Heart right ventricle (tissue), 16 donors: Measurements from ENCODE around the gene GHRHR. TPM values are rescaled to one million over a fixed set of nuclear protein-coding genes. Genes with fewer than 3 reads are reported as not detected.

ENCODE experiments used
- ATAC-seq, 8 donors: fragments of 200-7000 bp; cut with Tn5 transposase; one replicate each; pipeline ENCODE4 v1.9.1; 2020; ENCODE audit warnings: mild to moderate bottlenecking in 8 of 8, moderate library complexity in 8 of 8, moderate number of reproducible peaks in 1 of 8
- DNase-seq, 2 donors: peaks; one replicate each; pipeline ENCODE4 v3.0.0-alpha.2; 2020
- H3K27ac ChIP-seq, 10 donors: fragments of 200-600 bp; sonication (generic) in 2 of 10; one replicate each; pipeline versions ENCODE4 v1.5.0 to v1.8.0; 2020 to 2022; ENCODE audit warnings: mild to moderate bottlenecking in 3 of 10
- H3K27me3 ChIP-seq, 7 donors: fragments of 200-600 bp; one replicate each; pipeline ENCODE4 v1.8.0; 2021 to 2022; ENCODE audit warnings: mild to moderate bottlenecking in 2 of 7
- H3K36me3 ChIP-seq, 9 donors: fragments of 200-600 bp; sonication (generic) in 1 of 9; one replicate each; pipeline versions ENCODE4 v1.5.0 to v1.8.0; 2020 to 2022; ENCODE audit warnings: mild to moderate bottlenecking in 2 of 9
- H3K4me1 ChIP-seq, 9 donors: fragments of 200-600 bp; sonication (generic) in 1 of 9; one replicate each; pipeline versions ENCODE4 v1.5.0 to v1.8.0; 2020 to 2022; ENCODE audit warnings: mild to moderate bottlenecking in 4 of 9
- H3K4me3 ChIP-seq, 10 donors: fragments of 200-600 bp; sonication (generic) in 2 of 10; one replicate each; pipeline versions ENCODE4 v1.5.0 to v1.8.0; 2020 to 2022; ENCODE audit warnings: mild to moderate bottlenecking in 7 of 10, moderate library complexity in 2 of 10
- H3K9me3 ChIP-seq, 11 donors: fragments of 200-600 bp in 10 of 11; sonication (generic) in 2 of 11; one replicate each; pipeline versions ENCODE4 v1.5.0 to v1.8.0; 2013 to 2022; ENCODE audit warnings: mild to moderate bottlenecking in 2 of 11, control low read depth in 1 of 11, moderate library complexity in 1 of 11
- CTCF ChIP-seq, 9 donors: fragments of 200-600 bp; sonication (generic) in 2 of 9; IDR thresholded peaks; one replicate each; pipeline versions ENCODE4 v1.5.0 to v1.8.0; 2021 to 2022; ENCODE audit warnings: antibody characterized with exemption in 9 of 9, mild to moderate bottlenecking in 5 of 9, moderate library complexity in 1 of 9
- WGBS, 2 donors: extraction: QIAGEN DNeasy Blood & Tissue Kit; methylation state at CpG; one replicate each; pipeline ENCODE4 v1.1.7; 2013; ENCODE audit warnings: inconsistent platforms in 1 of 2; 5-methylcytosine and 5-hydroxymethylcytosine counted together
- intact Hi-C, 10 donors: fragments of 100-400 bp; cut with DNase I; formaldehyde crosslinking; loops; one replicate each; pipeline versions ENCODE4 v1.11.1 to v1.14.2; 2022
- polyA plus RNA-seq, 2 donors: library from polyadenylated mRNA; stranded (reverse); fragments of 200-250 nt; gene quantifications; one replicate each; pipeline ENCODE4 v1.2.3, GENCODE V29; 2013
- total RNA-seq, 10 donors: library from RNA; stranded (reverse); fragmentation: NEBNext Ultra II Directional in 3 of 10; extraction: Animal tissue kit (Norgen Biotek cat#: 25700) in 3 of 10; gene quantifications; one replicate each; pipeline versions ENCODE4 v1.2.1 to v1.2.4, GENCODE V29; 2021 to 2023
- donor health status: Arrhythmogenic right ventricular cardiomyopathy.
- donor health status: ischemic (EF 13 %, LVEDD 7.1; RV severe dilation, severe dysfunction).
- donor health status: healthy with polysubstance abuse.
- donor health status: DM: no; HTN: yes; CAD: no.
- donor health status: DM: no; HTN: no; CAD: no.
- donor health status: ischemic (EF 25% LVEDD 6.9; RV normal size, moderate dysfunction).
- donor health status: ischemic (EF 25% LVEDD 5.7; RV mildly dilated, moderate dysfunction).
- donor health status: healthy.
- donor health status: DM: yes; HTN: yes; CAD: no.
- donor health status: Ischemic cardiomyopathy.
- donor health status: ischemic (EF 35%, LVEDD 5.7; RV mildly dilated, moderate dysfunction).
- donor health status: nonischemic (EF 11% LVEDD 7.7; RV severe dilation, severe dysfunction).
- donor health status: DM: yes; HTN: yes; CAD: no.
- donor health status: PGD.
- donor health status: ischemic (EF 29% LVEDD 5.4; RV normal size, mild dysfunction).
- donor health status: nonischemic (EF 23%, LVEDD 6.1; RV moderate dilation, normal function).

The GHRHR gene
- total and polyA plus RNA-seq, 12 donors = not detected

- no peak overlapping the region for H3K4me3 ChIP-seq
- 71 to 75% methylated on average over 10 of the region's 10 CpGs for WGBS, 2 donors
These were observed 26.3 kb downstream of the GHRHR start for GRCh38 chr7:30989824-30990672.

GRCh38 chr7:30990673-30991170, 27.0 kb downstream of the GHRHR start:
- no peak for ATAC-seq
- intact Hi-C loops = no loop called here
- Histone ChIP-seq H3K4me3 (no peak overlapping the region), H3K36me3 (no peaks in the 10 kb centered on the region), H3K27ac (no peak overlapping the region), H3K4me1 (peaks cover 0 to 18% (median 12%) of the 10 kb centered on the region in 9 donors), H3K9me3 (no peaks in the 10 kb centered on the region), H3K27me3 (peaks cover 0 to 15% (median 0%) of the 10 kb centered on the region in 7 donors)
- 94 to 95% methylated on average over 6 of the region's 6 CpGs for WGBS, 2 donors
- no peak for DNase-seq
- no peak for TF ChIP-seq CTCF (IDR thresholded peaks at IDR 0.05)

More at GRCh38 chr7:30989824-30990672, 26.3 kb downstream of the GHRHR start:
- no peak for TF ChIP-seq CTCF (IDR thresholded peaks at IDR 0.05)
- H3K27me3 ChIP-seq = peaks cover 0 to 15% (median 0%) of the 10 kb centered on the region in 7 donors
- no peaks in the 10 kb centered on the region for H3K9me3 ChIP-seq
- H3K27ac ChIP-seq = no peak overlapping the region
- ATAC-seq (peak in 1 of 8 donors; percentile 47), DNase-seq (no peak)
- intact Hi-C loops = loop anchor here in 3 of 10 donors (2.0 to 10.0 kb wide), 3 partner anchors 65 to 655 kb away; partner anchors contain the start of gene ADCYAP1R1 (in 1 of the 3)
- no peaks in the 10 kb centered on the region for H3K36me3 ChIP-seq
- H3K4me1 ChIP-seq = peaks cover 0 to 18% (median 10%) of the 10 kb centered on the region in 9 donors

- no peak overlapping the region for H3K27ac ChIP-seq
- peaks cover 0 to 26% (median 12%) of the 10 kb centered on the region in 9 donors for H3K4me1 ChIP-seq
- H3K4me3 ChIP-seq = no peak overlapping the region
- no peaks in the 10 kb centered on the region for H3K36me3 ChIP-seq
- DNase-seq (no peak), ATAC-seq (no peak)
- 89 to 91% methylated on average over 18 of the region's 18 CpGs for WGBS, 2 donors
- TF ChIP-seq CTCF (IDR thresholded peaks at IDR 0.05) = no peak
- intact Hi-C loops = no loop called here
- H3K27me3 ChIP-seq = peaks cover 0 to 4% (median 0%) of the 10 kb centered on the region in 7 donors
- H3K9me3 ChIP-seq = no peaks in the 10 kb centered on the region
These were observed 28.7 kb downstream of the GHRHR start for GRCh38 chr7:30992414-30992813.

- intact Hi-C loops = no loop called here
- Histone ChIP-seq H3K4me3 (no peak overlapping the region), H3K9me3 (no peaks in the 10 kb centered on the region), H3K4me1 (peaks cover 0 to 17% (median 4%) of the 10 kb centered on the region in 9 donors), H3K27me3 (no peaks in the 10 kb centered on the region), H3K36me3 (no peaks in the 10 kb centered on the region), H3K27ac (no peak overlapping the region)
- DNase-seq (no peak), ATAC-seq (no peak)
- whole genome bisulfite sequencing, 2 donors = 95 to 97% methylated on average over 39 of the region's 39 CpGs
- TF ChIP-seq CTCF (IDR thresholded peaks at IDR 0.05) = no peak
These were observed 30.7 kb downstream of the GHRHR start for GRCh38 chr7:30994206-30995100.
